ENCODE measurements around the gene FTHL17. TPM values are rescaled to one million over a fixed set of nuclear protein-coding genes. Genes with fewer than 3 reads are reported as not detected.

FTHL17 gene
- total and polyA plus RNA-seq, 4 donors: not detected

GRCh38 chrX:31112226-31112999 is 40.6 kb upstream of the FTHL17 start:
- no peak overlapping the region for H3K4me3 ChIP-seq
- TF ChIP-seq, protein P1, sequence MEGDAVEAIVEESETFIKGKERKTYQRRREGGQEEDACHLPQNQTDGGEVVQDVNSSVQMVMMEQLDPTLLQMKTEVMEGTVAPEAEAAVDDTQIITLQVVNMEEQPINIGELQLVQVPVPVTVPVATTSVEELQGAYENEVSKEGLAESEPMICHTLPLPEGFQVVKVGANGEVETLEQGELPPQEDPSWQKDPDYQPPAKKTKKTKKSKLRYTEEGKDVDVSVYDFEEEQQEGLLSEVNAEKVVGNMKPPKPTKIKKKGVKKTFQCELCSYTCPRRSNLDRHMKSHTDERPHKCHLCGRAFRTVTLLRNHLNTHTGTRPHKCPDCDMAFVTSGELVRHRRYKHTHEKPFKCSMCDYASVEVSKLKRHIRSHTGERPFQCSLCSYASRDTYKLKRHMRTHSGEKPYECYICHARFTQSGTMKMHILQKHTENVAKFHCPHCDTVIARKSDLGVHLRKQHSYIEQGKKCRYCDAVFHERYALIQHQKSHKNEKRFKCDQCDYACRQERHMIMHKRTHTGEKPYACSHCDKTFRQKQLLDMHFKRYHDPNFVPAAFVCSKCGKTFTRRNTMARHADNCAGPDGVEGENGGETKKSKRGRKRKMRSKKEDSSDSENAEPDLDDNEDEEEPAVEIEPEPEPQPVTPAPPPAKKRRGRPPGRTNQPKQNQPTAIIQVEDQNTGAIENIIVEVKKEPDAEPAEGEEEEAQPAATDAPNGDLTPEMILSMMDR (IDR thresholded peaks at IDR 0.05; ENCODE audit: control extremely low read depth, extremely low read depth): no peak
- no peak for DNase-seq
- H3K9me3 ChIP-seq (ENCODE audit: control insufficient read depth in 4 of 4, insufficient read depth in 3 of 4, low read length in 3 of 4): no peaks in the 10 kb centered on the region
- no peaks in the 10 kb centered on the region for H3K36me3 ChIP-seq (ENCODE audit: control insufficient read depth in 4 of 4, insufficient read depth in 4 of 4, low read length in 4 of 4)
- 72 to 88% methylated on average over 5 of the region's 5 CpGs for WGBS, 2 donors
- no peak overlapping the region for H3K27ac ChIP-seq (ENCODE audit: low read depth in 1 of 2, low read length in 1 of 2)
- no peak for ATAC-seq (ENCODE audit: insufficient read depth, low FRiP score)
- peaks cover 0 to 2% (median 0%) of the 10 kb centered on the region in 3 donors for H3K27me3 ChIP-seq (ENCODE audit: control insufficient read depth in 3 of 3, insufficient read depth in 3 of 3, low read length in 2 of 3)
- H3K4me1 ChIP-seq (ENCODE audit: control insufficient read depth in 5 of 5, insufficient read depth in 5 of 5, low read length in 5 of 5): peaks cover 0 to 8% (median 0%) of the 10 kb centered on the region in 5 donors
- H3K9ac ChIP-seq (ENCODE audit: insufficient read depth in 1 of 2, low read length in 2 of 2): no peak overlapping the region

DNA sequence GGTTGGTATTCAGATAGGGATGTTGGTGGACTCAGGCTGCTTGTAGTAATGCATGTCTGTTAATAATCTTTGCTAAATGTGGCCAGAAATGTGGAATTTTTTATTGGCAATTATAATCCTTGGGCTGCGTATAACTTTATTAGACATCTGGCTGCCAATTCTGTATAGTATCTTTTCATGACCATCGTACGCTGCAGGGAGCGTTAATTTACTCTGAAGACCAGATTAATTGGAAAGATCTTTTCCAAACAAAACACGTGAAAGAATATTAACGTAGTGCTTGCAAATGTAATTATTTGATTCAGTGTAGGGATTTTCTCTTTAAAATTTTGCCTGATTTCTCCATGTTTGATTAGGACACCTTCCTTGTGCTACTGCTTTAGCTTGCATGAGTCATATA is 38.8 kb upstream of the FTHL17 start:
- Histone ChIP-seq H3K9ac (ENCODE audit: insufficient read depth in 1 of 2, low read length in 2 of 2) (no peak overlapping the region), H3K4me3 (no peak overlapping the region), H3K27me3 (ENCODE audit: control insufficient read depth in 3 of 3, insufficient read depth in 3 of 3, low read length in 2 of 3) (peaks cover 0 to 2% (median 0%) of the 10 kb centered on the region in 3 donors), H3K4me1 (ENCODE audit: control insufficient read depth in 5 of 5, insufficient read depth in 5 of 5, low read length in 5 of 5) (peaks cover 0 to 6% (median 0%) of the 10 kb centered on the region in 5 donors), H3K9me3 (ENCODE audit: control insufficient read depth in 4 of 4, insufficient read depth in 3 of 4, low read length in 3 of 4) (no peaks in the 10 kb centered on the region), H3K27ac (ENCODE audit: low read depth in 1 of 2, low read length in 1 of 2) (no peak overlapping the region), H3K36me3 (ENCODE audit: control insufficient read depth in 4 of 4, insufficient read depth in 4 of 4, low read length in 4 of 4) (no peaks in the 10 kb centered on the region)
- WGBS, 2 donors: 90 to 98% methylated on average over 6 of the region's 6 CpGs
- DNase-seq: no peak
- no peak for ATAC-seq (ENCODE audit: insufficient read depth, low FRiP score)
- TF ChIP-seq, protein P1 (IDR thresholded peaks at IDR 0.05; ENCODE audit: control extremely low read depth, extremely low read depth): no peak

DNA sequence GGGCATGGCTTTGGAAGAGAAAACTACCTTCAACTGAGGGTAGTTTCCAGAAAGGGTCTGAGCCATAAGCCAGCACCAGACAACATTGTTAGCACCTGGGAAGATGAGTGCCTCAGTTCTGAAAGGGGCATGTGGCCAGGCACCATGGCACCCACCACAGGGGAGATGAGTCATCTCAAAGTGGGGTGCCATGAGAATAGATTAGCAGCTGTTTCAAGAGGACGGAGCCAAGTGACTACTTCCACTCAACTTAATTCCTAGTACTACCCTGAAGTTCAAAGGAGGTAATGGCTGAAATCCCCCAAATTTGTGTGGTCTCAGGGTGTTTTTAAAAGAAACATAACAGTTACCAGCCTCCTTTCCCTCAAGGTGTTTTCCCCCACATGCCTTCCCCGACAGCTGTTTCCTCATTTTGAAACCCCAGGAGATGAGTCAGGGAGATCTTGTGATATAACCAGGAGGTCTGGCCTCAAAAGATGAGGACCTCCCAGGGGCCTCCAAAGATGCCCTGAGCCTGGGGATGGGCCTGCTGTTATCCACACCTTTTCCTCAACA is 27.8 kb upstream of the FTHL17 start:
- Histone ChIP-seq H3K4me3 (no peak overlapping the region), H3K27ac (ENCODE audit: low read depth in 1 of 2, low read length in 1 of 2) (no peak overlapping the region), H3K9me3 (ENCODE audit: control insufficient read depth in 4 of 4, insufficient read depth in 3 of 4, low read length in 3 of 4) (peaks cover 0 to 9% (median 0%) of the 10 kb centered on the region in 4 donors), H3K4me1 (ENCODE audit: control insufficient read depth in 5 of 5, insufficient read depth in 5 of 5, low read length in 5 of 5) (no peaks in the 10 kb centered on the region), H3K9ac (ENCODE audit: insufficient read depth in 1 of 2, low read length in 2 of 2) (no peak overlapping the region), H3K36me3 (ENCODE audit: control insufficient read depth in 4 of 4, insufficient read depth in 4 of 4, low read length in 4 of 4) (no peaks in the 10 kb centered on the region), H3K27me3 (ENCODE audit: control insufficient read depth in 3 of 3, insufficient read depth in 3 of 3, low read length in 2 of 3) (peaks cover 2 to 4% (median 2%) of the 10 kb centered on the region in 3 donors)
- no peak for ATAC-seq (ENCODE audit: insufficient read depth, low FRiP score)
- no peak for DNase-seq
- WGBS, 2 donors: 29 to 48% methylated on average over 2 of the region's 2 CpGs
- TF ChIP-seq, protein P1 (IDR thresholded peaks at IDR 0.05; ENCODE audit: control extremely low read depth, extremely low read depth): no peak
